GM12865 (cell line): ENCODE data around the gene DNAAF5.
"Not testable (repeated sequence)": the region's sequence is repeated elsewhere in the genome, so short reads cannot be mapped to it uniquely, and the experiment has no call there.

Experiments
- DNase-seq: peaks from one replicate; pipeline ENCODE4 v3.0.0; 2010; ENCODE audit warnings: low read depth
- H3K4me3 ChIP-seq: 2 replicates; pipeline ENCODE4 v1.5.1; 2011; ENCODE audit warnings: mild to moderate bottlenecking, low read depth, low read length, control low read depth
- TF ChIP-seq, protein P1 (sequence below): IDR thresholded peaks from 2 replicates; pipeline ENCODE4 v1.5.1; 2011; ENCODE audit warnings: low read length, control low read depth, low read depth, inconsistent platforms; ENCODE audit not compliant: insufficient read depth; ENCODE audit errors: missing control alignments

DNAAF5 gene

GRCh38 chr7:798921-799470 lies 72.5 kb downstream of the DNAAF5 start:
- no peak for DNase-seq
- TF ChIP-seq, protein P1, sequence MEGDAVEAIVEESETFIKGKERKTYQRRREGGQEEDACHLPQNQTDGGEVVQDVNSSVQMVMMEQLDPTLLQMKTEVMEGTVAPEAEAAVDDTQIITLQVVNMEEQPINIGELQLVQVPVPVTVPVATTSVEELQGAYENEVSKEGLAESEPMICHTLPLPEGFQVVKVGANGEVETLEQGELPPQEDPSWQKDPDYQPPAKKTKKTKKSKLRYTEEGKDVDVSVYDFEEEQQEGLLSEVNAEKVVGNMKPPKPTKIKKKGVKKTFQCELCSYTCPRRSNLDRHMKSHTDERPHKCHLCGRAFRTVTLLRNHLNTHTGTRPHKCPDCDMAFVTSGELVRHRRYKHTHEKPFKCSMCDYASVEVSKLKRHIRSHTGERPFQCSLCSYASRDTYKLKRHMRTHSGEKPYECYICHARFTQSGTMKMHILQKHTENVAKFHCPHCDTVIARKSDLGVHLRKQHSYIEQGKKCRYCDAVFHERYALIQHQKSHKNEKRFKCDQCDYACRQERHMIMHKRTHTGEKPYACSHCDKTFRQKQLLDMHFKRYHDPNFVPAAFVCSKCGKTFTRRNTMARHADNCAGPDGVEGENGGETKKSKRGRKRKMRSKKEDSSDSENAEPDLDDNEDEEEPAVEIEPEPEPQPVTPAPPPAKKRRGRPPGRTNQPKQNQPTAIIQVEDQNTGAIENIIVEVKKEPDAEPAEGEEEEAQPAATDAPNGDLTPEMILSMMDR, result no peak
- no peak overlapping the region for H3K4me3 ChIP-seq

GRCh38 chr7:800692-801091 lies 74.2 kb downstream of the DNAAF5 start:
- TF ChIP-seq, protein P1, result no peak
- DNase-seq, result no peak
- H3K4me3 ChIP-seq, result no peak overlapping the region

- H3K4me3 ChIP-seq, DNase-seq: not testable (repeated sequence)
Measured at GRCh38 chr7:801351-801750, 74.9 kb downstream of the DNAAF5 start.

GRCh38 chr7:801940-802381 lies 75.5 kb downstream of the DNAAF5 start:
- no peak overlapping the region for H3K4me3 ChIP-seq
- no peak for DNase-seq
- TF ChIP-seq, protein P1, result no peak

- TF ChIP-seq, protein P1, result no peak
- no peak overlapping the region for H3K4me3 ChIP-seq
- no peak for DNase-seq
Measured at GRCh38 chr7:802500-803242, 76.2 kb downstream of the DNAAF5 start.

- H3K4me3 ChIP-seq, result no peak overlapping the region
- TF ChIP-seq, protein P1, result no peak
- no peak for DNase-seq
Measured at GRCh38 chr7:803243-803635, 76.7 kb downstream of the DNAAF5 start.

GRCh38 chr7:803796-804195 lies 77.3 kb downstream of the DNAAF5 start:
- not testable (repeated sequence) for H3K4me3 ChIP-seq, DNase-seq

GRCh38 chr7:805261-805660 lies 78.8 kb downstream of the DNAAF5 start:
- TF ChIP-seq, protein P1, result no peak
- H3K4me3 ChIP-seq, result no peak overlapping the region
- DNase-seq, result no peak
